Vagina (tissue), 2 donors: ENCODE data around the gene SLC5A5. TPM values are rescaled to one million over a fixed set of nuclear protein-coding genes. Genes with fewer than 3 reads are reported as not detected.

Experiments used
- DNase-seq, 2 donors: peaks; one replicate each; pipeline ENCODE4 v3.0.0-alpha.2; 2017; ENCODE audit errors: extremely low spot score in 2 of 2
- H3K27ac ChIP-seq: fragments of 200-600 bp; sonication (generic); one replicate; pipeline ENCODE4 v1.5.1; 2019
- H3K27me3 ChIP-seq: fragments of 200-600 bp; sonication (generic); one replicate; pipeline ENCODE4 v1.5.1; 2019
- H3K36me3 ChIP-seq, 2 donors: fragments of 200-600 bp; sonication (generic); one replicate each; pipeline ENCODE4 v1.5.1; 2017 to 2019
- H3K4me1 ChIP-seq: fragments of 200-600 bp; sonication (generic); one replicate; pipeline ENCODE4 v1.5.1; 2019
- H3K4me3 ChIP-seq, 2 donors: fragments of 200-600 bp; sonication (generic); 1 replicate in 1 of 2; 2 replicates in 1 of 2; pipeline ENCODE4 v1.5.1; 2016 to 2019
- H3K9me3 ChIP-seq: fragments of 200-600 bp; sonication (generic); one replicate; pipeline ENCODE4 v1.5.1; 2019
- POLR2A ChIP-seq, 2 donors: fragments of 450-650 bp; IDR thresholded peaks; one replicate each; pipeline ENCODE4 v1.6.1; 2017; ENCODE audit warnings: antibody characterized with exemption in 2 of 2, mild to moderate bottlenecking in 2 of 2, moderate library complexity in 2 of 2
- POLR2AphosphoS5 ChIP-seq, 2 donors: sonication (generic); formaldehyde crosslinking; IDR thresholded peaks; one replicate each; pipeline ENCODE4 v1.9.0; 2017; ENCODE audit warnings: antibody characterized with exemption in 2 of 2, mild to moderate bottlenecking in 2 of 2, low read depth in 1 of 2; ENCODE audit not compliant: insufficient read depth in 1 of 2
- intact Hi-C: fragments of 100-400 bp; cut with DNase I; formaldehyde crosslinking; loops from one replicate; pipeline ENCODE4 v1.15.1; 2023
- total RNA-seq: library from RNA; depleted of rRNA; stranded (reverse); fragments of >200 nt; gene quantifications from one replicate; pipeline ENCODE4 v1.2.3, GENCODE V29; 2016
- TF ChIP-seq, protein P1 (sequence below), 3 experiments: fragments of 450-650 bp in 2 of 3; fragments of 200-600 bp in 1 of 3; sonication (generic) in 1 of 3; IDR thresholded peaks; one replicate each; pipeline ENCODE4 v1.5.1; 2017 to 2019; ENCODE audit warnings: antibody characterized with exemption in 3 of 3, mild to moderate bottlenecking in 2 of 3, moderate library complexity in 2 of 3

SLC5A5 gene
- total RNA-seq, 1 donor from 2014 or later: not detected

DNA sequence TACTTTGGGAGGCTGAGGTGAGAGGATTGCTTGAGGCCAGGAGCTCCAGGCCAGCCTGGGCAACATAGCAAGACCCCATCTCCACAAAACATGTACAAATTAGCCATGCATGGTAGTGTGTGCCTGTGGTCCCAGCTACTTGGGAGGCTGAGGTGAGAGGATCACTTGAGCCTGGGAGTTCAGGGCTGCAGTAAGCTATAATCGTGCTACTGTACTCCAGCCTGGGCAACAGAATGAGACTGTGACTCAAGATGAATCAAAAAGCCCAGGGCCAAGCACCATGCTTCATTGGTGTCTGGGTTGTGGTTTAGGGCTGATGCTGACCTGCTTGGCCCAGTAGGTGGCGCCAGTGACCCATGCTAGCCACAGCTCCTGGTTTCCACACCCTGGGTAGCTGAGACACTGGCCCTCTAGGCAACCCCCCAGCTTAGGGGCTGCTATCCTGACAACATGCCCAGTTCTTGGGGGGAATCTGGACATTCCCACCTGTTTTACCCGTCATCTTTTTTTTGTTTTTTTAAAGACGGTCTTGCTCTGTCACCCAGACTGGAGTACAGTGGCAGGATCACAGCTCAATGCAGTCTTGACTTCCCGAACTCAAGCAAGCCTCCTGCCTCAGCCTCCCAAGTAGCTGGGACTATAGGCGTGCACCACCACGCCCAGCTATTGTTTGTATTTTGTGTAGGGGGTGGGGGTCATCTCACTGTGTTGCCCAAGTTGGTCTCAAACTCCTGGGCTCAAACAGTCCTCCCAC, 66.5 kb downstream of the SLC5A5 start:
- intact Hi-C loops: no loop called here
- Histone ChIP-seq H3K36me3 (peaks cover 0 to 16% of the 10 kb centered on the region in 2 donors), H3K4me3 (no peak overlapping the region), H3K9me3 (no peaks in the 10 kb centered on the region), H3K27me3 (no peaks in the 10 kb centered on the region), H3K27ac (no peak overlapping the region), H3K4me1 (peaks cover 14% of the 10 kb centered on the region)
- DNase-seq: no peak
- no peak for TF ChIP-seq POLR2A (IDR thresholded peaks at IDR 0.05)
- TF ChIP-seq, protein P1, sequence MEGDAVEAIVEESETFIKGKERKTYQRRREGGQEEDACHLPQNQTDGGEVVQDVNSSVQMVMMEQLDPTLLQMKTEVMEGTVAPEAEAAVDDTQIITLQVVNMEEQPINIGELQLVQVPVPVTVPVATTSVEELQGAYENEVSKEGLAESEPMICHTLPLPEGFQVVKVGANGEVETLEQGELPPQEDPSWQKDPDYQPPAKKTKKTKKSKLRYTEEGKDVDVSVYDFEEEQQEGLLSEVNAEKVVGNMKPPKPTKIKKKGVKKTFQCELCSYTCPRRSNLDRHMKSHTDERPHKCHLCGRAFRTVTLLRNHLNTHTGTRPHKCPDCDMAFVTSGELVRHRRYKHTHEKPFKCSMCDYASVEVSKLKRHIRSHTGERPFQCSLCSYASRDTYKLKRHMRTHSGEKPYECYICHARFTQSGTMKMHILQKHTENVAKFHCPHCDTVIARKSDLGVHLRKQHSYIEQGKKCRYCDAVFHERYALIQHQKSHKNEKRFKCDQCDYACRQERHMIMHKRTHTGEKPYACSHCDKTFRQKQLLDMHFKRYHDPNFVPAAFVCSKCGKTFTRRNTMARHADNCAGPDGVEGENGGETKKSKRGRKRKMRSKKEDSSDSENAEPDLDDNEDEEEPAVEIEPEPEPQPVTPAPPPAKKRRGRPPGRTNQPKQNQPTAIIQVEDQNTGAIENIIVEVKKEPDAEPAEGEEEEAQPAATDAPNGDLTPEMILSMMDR (IDR thresholded peaks at IDR 0.05): peak; percentile 63 to 91 (median 85)
- TF ChIP-seq POLR2AphosphoS5 (IDR thresholded peaks at IDR 0.05; ENCODE audit: insufficient read depth in 1 of 2, low read depth in 1 of 2): peak in 1 of 2 donors; percentile 69

DNA sequence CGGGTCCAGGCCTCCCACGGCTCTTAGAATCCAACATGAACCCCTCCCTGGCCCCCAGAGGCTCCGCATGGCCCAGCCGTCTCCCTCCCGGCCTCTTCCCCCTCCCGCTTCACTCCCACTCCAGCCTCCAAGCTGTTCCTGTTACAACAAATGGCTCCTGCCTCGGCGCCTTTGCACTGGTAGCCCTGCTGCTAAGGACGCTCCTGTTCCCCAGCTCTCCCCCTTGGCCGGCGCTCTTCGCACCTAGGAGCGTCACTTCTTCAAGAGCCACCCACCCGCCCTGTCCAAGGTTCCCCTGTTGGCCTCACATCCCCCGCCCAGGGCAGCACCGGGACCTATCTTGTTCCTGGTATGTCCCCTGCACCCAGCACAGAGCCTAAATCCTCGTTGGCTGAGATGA, 70.4 kb downstream of the SLC5A5 start:
- Histone ChIP-seq H3K27ac (no peak overlapping the region), H3K36me3 (peaks cover 0 to 16% of the 10 kb centered on the region in 2 donors), H3K9me3 (no peaks in the 10 kb centered on the region), H3K4me3 (no peak overlapping the region), H3K27me3 (no peaks in the 10 kb centered on the region), H3K4me1 (peaks cover 5% of the 10 kb centered on the region)
- intact Hi-C loops: loop anchor here (5.0 kb wide), 1 partner anchor 55 kb away; no protein-coding TSS in a partner anchor
- TF ChIP-seq, protein P1 (IDR thresholded peaks at IDR 0.05): no peak
- TF ChIP-seq POLR2A (IDR thresholded peaks at IDR 0.05): no peak
- no peak for TF ChIP-seq POLR2AphosphoS5 (IDR thresholded peaks at IDR 0.05; ENCODE audit: insufficient read depth in 1 of 2, low read depth in 1 of 2)
- no peak for DNase-seq

DNA sequence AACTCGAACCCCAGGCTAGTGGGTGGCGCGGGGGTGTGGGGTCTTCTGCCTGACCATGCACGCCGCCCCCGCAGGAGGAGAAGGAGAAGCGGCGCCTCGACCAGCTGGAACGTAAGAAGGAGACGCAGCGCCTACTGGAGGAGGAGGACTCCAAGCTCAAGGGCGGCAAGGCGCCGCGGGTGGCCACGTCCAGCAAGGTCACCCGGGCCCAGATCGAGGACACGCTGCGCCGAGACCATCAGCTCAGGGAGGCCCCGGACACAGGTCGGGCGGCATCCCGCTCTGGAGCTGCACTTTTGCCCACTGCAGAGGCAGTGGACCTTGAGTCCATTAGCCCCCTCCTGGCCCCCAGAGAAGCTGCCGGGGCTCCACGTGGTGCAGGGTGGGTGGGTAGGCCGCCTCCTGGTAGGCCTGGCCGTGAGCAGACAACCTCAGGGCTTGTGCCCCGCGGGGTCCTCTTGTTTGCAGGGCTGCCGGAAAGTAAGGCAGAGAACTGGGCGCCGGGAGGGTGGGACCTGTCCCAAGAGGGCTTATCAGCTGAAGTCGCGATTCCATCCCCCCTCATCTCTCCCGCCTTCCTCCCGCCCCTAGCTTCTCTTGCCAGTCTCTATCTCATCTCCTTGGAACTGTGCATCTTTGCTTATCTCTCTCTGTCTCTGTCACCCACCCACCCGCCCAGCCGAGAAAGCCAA, 71.0 kb downstream of the SLC5A5 start:
- H3K4me1 ChIP-seq: peaks cover 9% of the 10 kb centered on the region
- no peak overlapping the region for H3K27ac ChIP-seq
- no peak overlapping the region for H3K4me3 ChIP-seq
- no peak for TF ChIP-seq POLR2A (IDR thresholded peaks at IDR 0.05)
- TF ChIP-seq, protein P1 (IDR thresholded peaks at IDR 0.05): no peak
- no peak for TF ChIP-seq POLR2AphosphoS5 (IDR thresholded peaks at IDR 0.05; ENCODE audit: insufficient read depth in 1 of 2, low read depth in 1 of 2)
- H3K9me3 ChIP-seq: no peaks in the 10 kb centered on the region
- DNase-seq: no peak
- peaks cover 0 to 16% of the 10 kb centered on the region in 2 donors for H3K36me3 ChIP-seq
- intact Hi-C loops: loop anchor here (5.0 kb wide), 1 partner anchor 55 kb away; no protein-coding TSS in a partner anchor
- no peaks in the 10 kb centered on the region for H3K27me3 ChIP-seq

DNA sequence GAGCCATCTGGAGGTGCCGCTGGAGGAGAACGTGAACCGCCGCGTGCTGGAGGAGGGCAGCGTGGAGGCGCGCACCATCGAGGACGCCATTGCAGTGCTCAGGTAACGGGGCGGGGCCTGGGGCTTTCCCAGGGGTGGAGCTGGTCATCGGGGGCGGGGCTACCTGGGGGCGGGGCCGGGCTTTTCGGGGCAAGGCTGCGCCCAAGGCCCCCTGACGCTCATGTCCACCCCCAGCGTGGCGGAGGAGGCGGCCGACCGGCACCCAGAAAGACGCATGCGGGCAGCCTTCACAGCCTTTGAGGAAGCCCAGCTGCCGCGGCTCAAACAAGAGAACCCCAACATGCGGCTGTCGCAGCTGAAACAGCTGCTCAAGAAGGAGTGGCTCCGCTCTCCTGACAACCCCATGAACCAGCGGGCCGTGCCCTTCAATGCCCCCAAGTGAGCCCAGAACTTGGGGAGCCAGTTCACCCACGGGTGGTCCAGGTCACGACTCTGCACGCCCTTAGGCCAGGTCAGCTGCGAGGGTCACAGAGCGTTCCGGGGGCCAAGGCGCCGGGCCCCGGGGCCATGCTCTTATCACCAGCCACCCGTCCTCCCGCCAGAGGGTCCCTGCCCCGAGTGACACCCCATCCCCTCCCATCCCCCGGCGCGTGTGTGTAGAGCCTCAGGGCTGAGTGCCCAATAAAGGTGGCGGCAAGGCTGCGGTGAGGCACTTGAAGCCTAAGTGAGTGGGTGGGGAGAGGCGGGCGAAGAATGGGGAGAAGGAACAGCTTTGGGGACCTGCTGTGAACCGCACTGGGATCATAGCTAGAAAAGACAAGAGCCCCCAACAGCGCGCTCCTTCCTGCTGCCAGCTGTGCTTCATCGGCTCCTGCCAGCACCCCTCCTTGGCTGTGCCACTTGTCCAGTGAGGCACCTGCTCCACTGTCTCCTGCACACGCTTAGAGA, 71.8 kb downstream of the SLC5A5 start:
- intact Hi-C loops: loop anchor here (5.0 kb wide), 1 partner anchor 54 kb away; no protein-coding TSS in a partner anchor
- peaks cover 0 to 16% of the 10 kb centered on the region in 2 donors for H3K36me3 ChIP-seq
- no peak overlapping the region for H3K27ac ChIP-seq
- H3K4me1 ChIP-seq: peaks cover 12% of the 10 kb centered on the region
- no peak for DNase-seq
- H3K27me3 ChIP-seq: no peaks in the 10 kb centered on the region
- TF ChIP-seq POLR2A (IDR thresholded peaks at IDR 0.05) (no peak), POLR2AphosphoS5 (IDR thresholded peaks at IDR 0.05; ENCODE audit: insufficient read depth in 1 of 2, low read depth in 1 of 2) (no peak)
- TF ChIP-seq, protein P1 (IDR thresholded peaks at IDR 0.05): no peak
- no peak overlapping the region for H3K4me3 ChIP-seq
- no peaks in the 10 kb centered on the region for H3K9me3 ChIP-seq
